ENCODE data around the gene TMC8.

Gene TMC8

DNA sequence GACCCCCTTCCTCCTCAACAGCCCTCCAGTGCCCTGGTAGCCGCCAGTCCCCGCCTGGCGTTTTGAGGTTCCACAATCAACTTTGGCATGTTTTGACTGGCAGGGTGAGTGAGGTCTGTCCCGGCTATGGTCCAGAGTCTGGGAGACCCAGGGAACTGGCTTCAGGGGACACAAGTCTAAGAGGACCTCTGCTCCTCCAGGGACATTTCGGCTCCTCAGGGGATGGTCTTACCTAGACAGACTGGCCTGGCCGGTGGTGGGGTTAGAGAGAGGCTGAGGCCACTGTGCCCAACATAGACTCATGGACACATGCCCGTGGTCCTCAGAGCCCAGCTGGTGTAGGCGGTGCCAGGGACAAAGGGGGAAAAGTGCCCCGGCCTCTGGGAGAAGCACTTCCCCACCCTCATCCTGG is 2.2 kb downstream of the TMC8 start:
- Histone ChIP-seq H3K9ac (ENCODE audit: low read length) (peak overlapping the region; percentile 92; the same call in 1 of the 2 replicates), H3K27me3 (ENCODE audit: insufficient read depth, low read length) (no peaks in the 10 kb centered on the region), H3K9me2 (ENCODE audit: low read depth, low read length) (no peaks in the 10 kb centered on the region), H3K4me1 (ENCODE audit: insufficient read depth, low read length, severe bottlenecking) (peaks cover 68% of the 10 kb centered on the region), H4K20me1 (ENCODE audit: insufficient read depth, low read length) (no peaks in the 10 kb centered on the region), H3K4me2 (ENCODE audit: low read length) (peak overlapping the region; percentile 89), H3K9me3 (ENCODE audit: low read length) (no peaks in the 10 kb centered on the region), H3F3A (ENCODE audit: insufficient read depth, low read length) (no peaks in the 10 kb centered on the region), H2AFZ (ENCODE audit: low read length) (no peak overlapping the region), H3K27ac (ENCODE audit: low read depth, low read length, poor library complexity, severe bottlenecking) (peak overlapping the region; percentile 92), H3K4me3 (ENCODE audit: low read depth, low read length, poor library complexity, severe bottlenecking) (peak overlapping the region; percentile 72), H3K79me2 (ENCODE audit: insufficient read depth, low read length) (no peaks in the 10 kb centered on the region), H3K36me3 (ENCODE audit: insufficient read depth, low read length) (peaks cover 28% of the 10 kb centered on the region)
- TF ChIP-seq EZH2 (IDR thresholded peaks at IDR 0.05; ENCODE audit: borderline replicate concordance, low read length), result no peak
- TF ChIP-seq, protein P1, sequence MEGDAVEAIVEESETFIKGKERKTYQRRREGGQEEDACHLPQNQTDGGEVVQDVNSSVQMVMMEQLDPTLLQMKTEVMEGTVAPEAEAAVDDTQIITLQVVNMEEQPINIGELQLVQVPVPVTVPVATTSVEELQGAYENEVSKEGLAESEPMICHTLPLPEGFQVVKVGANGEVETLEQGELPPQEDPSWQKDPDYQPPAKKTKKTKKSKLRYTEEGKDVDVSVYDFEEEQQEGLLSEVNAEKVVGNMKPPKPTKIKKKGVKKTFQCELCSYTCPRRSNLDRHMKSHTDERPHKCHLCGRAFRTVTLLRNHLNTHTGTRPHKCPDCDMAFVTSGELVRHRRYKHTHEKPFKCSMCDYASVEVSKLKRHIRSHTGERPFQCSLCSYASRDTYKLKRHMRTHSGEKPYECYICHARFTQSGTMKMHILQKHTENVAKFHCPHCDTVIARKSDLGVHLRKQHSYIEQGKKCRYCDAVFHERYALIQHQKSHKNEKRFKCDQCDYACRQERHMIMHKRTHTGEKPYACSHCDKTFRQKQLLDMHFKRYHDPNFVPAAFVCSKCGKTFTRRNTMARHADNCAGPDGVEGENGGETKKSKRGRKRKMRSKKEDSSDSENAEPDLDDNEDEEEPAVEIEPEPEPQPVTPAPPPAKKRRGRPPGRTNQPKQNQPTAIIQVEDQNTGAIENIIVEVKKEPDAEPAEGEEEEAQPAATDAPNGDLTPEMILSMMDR (IDR thresholded peaks at IDR 0.05; ENCODE audit: low read length), result no peak

DNA sequence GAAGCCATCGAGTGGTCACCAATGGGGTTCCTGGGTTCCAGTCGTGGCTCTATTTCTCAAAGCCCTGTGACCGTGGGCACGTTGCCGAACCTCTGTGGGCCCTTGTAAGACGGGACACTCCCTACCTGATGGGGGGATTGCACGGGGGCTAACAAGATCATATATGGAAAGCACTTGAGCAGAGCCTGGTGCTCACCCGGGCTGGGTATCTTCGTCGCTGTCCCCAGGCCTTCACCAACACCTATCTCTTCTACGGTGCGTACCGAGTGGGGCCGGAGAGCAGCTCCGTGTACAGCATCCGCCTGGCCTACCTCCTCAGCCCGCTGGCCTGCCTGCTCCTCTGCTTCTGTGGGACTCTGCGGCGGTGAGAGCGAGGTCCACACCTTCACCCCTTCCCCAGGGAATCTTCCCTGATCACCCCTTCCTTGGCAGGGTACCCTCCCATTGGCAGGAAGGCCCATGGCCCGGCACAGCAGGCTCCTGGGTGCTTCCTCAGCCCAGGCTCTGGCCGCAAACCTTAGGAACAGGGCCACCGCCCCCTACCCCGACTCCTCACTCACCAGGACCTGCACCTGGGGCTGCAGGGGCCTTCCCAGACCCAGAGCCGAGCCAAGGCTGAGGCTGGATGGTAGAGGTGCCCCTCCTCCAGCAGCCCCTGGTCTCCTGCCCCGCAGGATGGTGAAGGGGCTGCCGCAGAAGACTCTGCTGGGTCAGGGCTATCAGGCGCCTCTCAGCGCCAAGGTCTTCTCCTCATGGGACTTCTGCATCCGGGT is 2.8 kb downstream of the TMC8 start:
- Histone ChIP-seq H3K27me3 (ENCODE audit: insufficient read depth, low read length) (no peaks in the 10 kb centered on the region), H3K9ac (ENCODE audit: low read length) (peak overlapping the region; percentile 92; the same call in 1 of the 2 replicates), H3K36me3 (ENCODE audit: insufficient read depth, low read length) (peaks cover 28% of the 10 kb centered on the region), H3K9me2 (ENCODE audit: low read depth, low read length) (no peaks in the 10 kb centered on the region), H3K79me2 (ENCODE audit: insufficient read depth, low read length) (no peaks in the 10 kb centered on the region), H4K20me1 (ENCODE audit: insufficient read depth, low read length) (no peaks in the 10 kb centered on the region), H3F3A (ENCODE audit: insufficient read depth, low read length) (no peaks in the 10 kb centered on the region), H2AFZ (ENCODE audit: low read length) (no peak overlapping the region), H3K9me3 (ENCODE audit: low read length) (no peaks in the 10 kb centered on the region), H3K4me3 (ENCODE audit: low read depth, low read length, poor library complexity, severe bottlenecking) (peak overlapping the region; percentile 72), H3K4me1 (ENCODE audit: insufficient read depth, low read length, severe bottlenecking) (peaks cover 66% of the 10 kb centered on the region), H3K27ac (ENCODE audit: low read depth, low read length, poor library complexity, severe bottlenecking) (peak overlapping the region; percentile 92), H3K4me2 (ENCODE audit: low read length) (peak overlapping the region; percentile 89)
- TF ChIP-seq EZH2 (IDR thresholded peaks at IDR 0.05; ENCODE audit: borderline replicate concordance, low read length), result no peak
- TF ChIP-seq, protein P1 (IDR thresholded peaks at IDR 0.05; ENCODE audit: low read length), result no peak

DNA sequence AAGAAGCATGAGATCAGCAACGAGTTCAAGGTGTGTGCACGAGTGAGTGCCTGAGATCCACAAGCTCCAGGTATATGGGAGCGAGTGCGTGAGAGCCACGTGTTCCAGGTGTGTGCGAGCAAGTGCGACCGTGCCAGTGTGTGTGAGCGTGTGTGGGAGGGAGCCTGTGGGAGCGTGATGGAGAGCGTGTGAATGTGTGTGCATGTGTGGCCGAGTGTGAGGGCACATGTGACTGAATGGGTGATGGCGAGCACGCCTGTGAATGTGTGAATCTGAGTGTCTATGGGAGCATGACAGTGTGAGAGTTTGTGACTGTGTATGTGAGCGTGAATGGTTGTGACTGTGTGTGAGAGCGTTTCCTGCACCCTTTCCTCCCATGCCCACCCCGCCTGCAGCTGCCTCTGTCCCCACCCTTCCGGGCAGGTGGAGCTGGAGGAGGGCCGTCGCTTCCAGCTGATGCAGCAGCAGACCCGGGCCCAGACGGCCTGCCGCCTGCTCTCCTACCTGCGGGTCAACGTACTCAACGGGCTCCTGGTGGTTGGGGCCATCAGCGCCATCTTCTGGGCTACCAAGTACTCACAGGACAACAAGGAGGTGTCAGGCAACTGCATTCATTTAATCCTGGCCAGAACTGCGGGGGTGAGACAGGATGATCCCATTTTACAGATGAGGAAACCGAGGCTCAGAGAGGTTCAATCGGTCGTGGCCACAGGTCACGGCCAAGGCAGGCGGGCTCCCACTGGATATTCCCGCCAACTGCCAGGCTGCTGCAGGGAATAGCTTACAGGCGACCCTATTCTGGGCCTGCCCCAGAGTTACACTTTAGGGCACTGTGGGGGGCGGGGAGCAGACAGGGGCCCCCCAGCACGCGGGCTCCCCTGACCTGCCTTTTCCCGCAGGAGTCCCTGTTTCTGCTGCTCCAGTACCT is 3.7 kb downstream of the TMC8 start:
- Histone ChIP-seq H3K36me3 (ENCODE audit: insufficient read depth, low read length) (peaks cover 28% of the 10 kb centered on the region), H3K9ac (ENCODE audit: low read length) (no peak overlapping the region; the same call in 1 of the 2 replicates), H3K9me3 (ENCODE audit: low read length) (no peaks in the 10 kb centered on the region), H3K27ac (ENCODE audit: low read depth, low read length, poor library complexity, severe bottlenecking) (peak overlapping the region; percentile 92), H2AFZ (ENCODE audit: low read length) (no peak overlapping the region), H3K4me2 (ENCODE audit: low read length) (peak overlapping the region; percentile 89), H3K4me3 (ENCODE audit: low read depth, low read length, poor library complexity, severe bottlenecking) (peak overlapping the region; percentile 3), H3K9me2 (ENCODE audit: low read depth, low read length) (no peaks in the 10 kb centered on the region), H3K4me1 (ENCODE audit: insufficient read depth, low read length, severe bottlenecking) (peaks cover 61% of the 10 kb centered on the region), H3K27me3 (ENCODE audit: insufficient read depth, low read length) (no peaks in the 10 kb centered on the region), H3K79me2 (ENCODE audit: insufficient read depth, low read length) (no peaks in the 10 kb centered on the region), H4K20me1 (ENCODE audit: insufficient read depth, low read length) (no peaks in the 10 kb centered on the region), H3F3A (ENCODE audit: insufficient read depth, low read length) (no peaks in the 10 kb centered on the region)
- TF ChIP-seq, protein P1 (IDR thresholded peaks at IDR 0.05; ENCODE audit: low read length), result peak; percentile 82
- TF ChIP-seq EZH2 (IDR thresholded peaks at IDR 0.05; ENCODE audit: borderline replicate concordance, low read length), result no peak

Measured in OCI-LY1 (cell line).